Endothelial cell of umbilical vein (primary cell): ENCODE measurements around the gene OTUD5. TPM values are rescaled to one million over a fixed set of nuclear protein-coding genes. Genes with fewer than 3 reads are reported as not detected.
A peak's percentile ranks its signal among the peaks of the same experiment; 100 is the strongest.

Experiments used
- BruUV-seq: library from RNA; stranded (reverse); fragments of 400-500 nt; replicated peaks from 2 replicates; lab custom pipeline; 2021; lab: Mats Ljungman, UMichigan
- CTCF ChIA-PET: fragments of 300-600, 350-600 bp; sonication (Branson Sonifier 250); formaldehyde crosslinking; loops from one replicate; lab custom pipeline; 2021; ENCODE audit warnings: antibody characterized with exemption, inconsistent platforms; lab: Charles Lee
- POLR2A ChIA-PET: fragments of 300-600, 350-600 bp; sonication (Branson Sonifier 250); formaldehyde crosslinking; loops from one replicate; lab custom pipeline; 2021; ENCODE audit warnings: antibody characterized with exemption, inconsistent platforms; lab: Charles Lee
- DNase-seq: peaks from one replicate; pipeline ENCODE4 v3.0.0-alpha.2; 2011; ENCODE audit warnings: low read depth, low spot score
- FAIRE-seq: peaks from 2 replicates; lab custom pipeline; 2011; peaks lifted over from hg19 to GRCh38; lab: Jason Lieb, UNC
- H2AFZ ChIP-seq: 2 replicates; pipeline ENCODE4 v1.6.0; 2012; ENCODE audit warnings: low read depth, low read length, control low read depth, inconsistent platforms
- H3K27ac ChIP-seq: 2 replicates; pipeline ENCODE4 v1.5.1; 2011; ENCODE audit warnings: low read depth, mild to moderate bottlenecking, control low read depth, low read length, moderate library complexity; ENCODE audit not compliant: insufficient read depth
- H3K27me3 ChIP-seq, 2 experiments: 2 replicates each; pipeline versions ENCODE4 v1.6.0 to v1.6.1; 2011; ENCODE audit warnings: low read length in 2 of 2, mixed read lengths in 1 of 2; ENCODE audit not compliant: control insufficient read depth in 2 of 2, insufficient read depth in 2 of 2
- H3K36me3 ChIP-seq, 2 experiments: 2 replicates in 1 of 2; 3 replicates in 1 of 2; pipeline ENCODE4 v1.5.1; 2011; ENCODE audit warnings: low read length in 2 of 2, mild to moderate bottlenecking in 1 of 2, moderate library complexity in 1 of 2; ENCODE audit not compliant: control insufficient read depth in 2 of 2, insufficient read depth in 2 of 2; ENCODE audit errors: extremely low read depth in 1 of 2
- H3K4me1 ChIP-seq: 3 replicates; pipeline ENCODE4 v1.5.1; 2011; ENCODE audit warnings: mild to moderate bottlenecking, low read length; ENCODE audit not compliant: control insufficient read depth, insufficient read depth; ENCODE audit errors: extremely low read depth
- H3K4me2 ChIP-seq: 2 replicates; pipeline ENCODE4 v1.6.1; 2011; ENCODE audit warnings: low read length, control low read depth, mixed read lengths; ENCODE audit not compliant: insufficient read depth
- H3K4me3 ChIP-seq, 3 experiments: fragments of 200-600 bp in 1 of 3; sonication (generic), shearing (Covaris generic) in 1 of 3; replicated peaks in 1 of 3; 2 replicates each; pipeline ENCODE4 v1.5.1; 2011 to 2016; ENCODE audit warnings: control low read depth in 3 of 3, low read length in 3 of 3, mild to moderate bottlenecking in 2 of 3, inconsistent platforms in 1 of 3, low read depth in 1 of 3, moderate library complexity in 1 of 3; ENCODE audit not compliant: insufficient read depth in 1 of 3
- H3K79me2 ChIP-seq: 2 replicates; pipeline ENCODE4 v1.6.0; 2012; ENCODE audit warnings: low read length, inconsistent platforms; ENCODE audit not compliant: control insufficient read depth, insufficient read depth
- H3K9ac ChIP-seq: replicated peaks from 2 replicates; pipeline ENCODE3; 2011; ENCODE audit warnings: low read length, control low read depth; ENCODE audit not compliant: insufficient read depth; ENCODE audit errors: extremely low read depth
- H3K9me1 ChIP-seq: replicated peaks from 3 replicates; pipeline ENCODE4 v1.6.0; 2011; ENCODE audit warnings: mild to moderate bottlenecking, low read length; ENCODE audit not compliant: control insufficient read depth, insufficient read depth; ENCODE audit errors: extremely low read depth
- H3K9me3 ChIP-seq: replicated peaks from 2 replicates; pipeline ENCODE4 v1.5.1; 2012; ENCODE audit warnings: low read length, inconsistent platforms; ENCODE audit not compliant: control insufficient read depth, insufficient read depth
- H4K20me1 ChIP-seq: replicated peaks from 2 replicates; pipeline ENCODE3; 2011; ENCODE audit warnings: mild to moderate bottlenecking, low read length; ENCODE audit not compliant: control insufficient read depth, insufficient read depth; ENCODE audit errors: extremely low read depth
- MAX ChIP-seq: IDR thresholded peaks from 2 replicates; pipeline ENCODE4 v1.6.1; 2011; ENCODE audit not compliant: insufficient read depth, insufficient read length
- MYC ChIP-seq: IDR thresholded peaks from one replicate; pipeline ENCODE4 v1.6.1; 2011; ENCODE audit warnings: mild to moderate bottlenecking, low read depth, low read length
- POLR2A ChIP-seq: IDR thresholded peaks from 2 replicates; pipeline ENCODE4 v1.6.1; 2012; ENCODE audit warnings: low read depth, mild to moderate bottlenecking, control low read depth, low read length
- dilution Hi-C: fragments of 300-500 bp; cut with MboI; formaldehyde crosslinking; loops from one replicate; pipeline ENCODE4 v1.15.0; 2019; ENCODE audit warnings: low sequenced_read_pairs; ENCODE audit not compliant: extremely low pct_ligation_motif_present
- intact Hi-C: fragments of 100-400 bp; cut with micrococcal nuclease; formaldehyde crosslinking; loops from one replicate; pipeline ENCODE4 v1.10.0; 2022
- polyA plus RNA-seq, 4 experiments: library from polyadenylated mRNA; depleted of rRNA in 3 of 4; stranded (reverse) in 3 of 4; unstranded in 1 of 4; fragments of >200 nt; gene quantifications; 2 replicates each; pipeline versions ENCODE4 v1.2.1 to v1.2.3, GENCODE V29; 2011 to 2012; ENCODE audit warnings: missing spikeins in 1 of 4
- total RNA-seq: library from RNA; stranded (reverse); gene quantifications from 2 replicates; pipeline ENCODE4 v1.2.3, GENCODE V29; 2021
- TF ChIP-seq, protein P1 (sequence below), 2 donors: IDR thresholded peaks; 1 replicate in 1 of 2; 2 replicates in 1 of 2; pipeline ENCODE4 v1.5.1; 2011; ENCODE audit warnings: low read length in 2 of 2, mild to moderate bottlenecking in 2 of 2, moderate library complexity in 2 of 2, control low read depth in 1 of 2, inconsistent platforms in 1 of 2, low read depth in 1 of 2; ENCODE audit not compliant: insufficient read depth in 1 of 2; ENCODE audit errors: extremely low read depth in 1 of 2

Gene OTUD5
- total and polyA plus RNA-seq, 2 donors (not counting 3 experiments of a cell fraction or from before 2014, with no cell fraction given) = 44.3 to 44.6 TPM

GRCh38 chrX:48971249-48972219 is 14.1 kb upstream of the OTUD5 start, which contains the start of gene KCND1:
Gene KCND1 (minus strand): TSS chrX:48971844. CDS start chrX:48970271, 1,573 bp downstream.
- ChIA-PET CTCF (interaction anchor here (0.8 to 1.8 kb wide), 8 partner anchors 10 to 109 kb away, joined by 3 to 17 read pairs (median 4); partner anchors contain the start of genes TFE3 and WDR45), POLR2A (no interaction called here)
- no peaks in the 10 kb centered on the region for H3K9me1 ChIP-seq
- no peak for TF ChIP-seq MAX
- TF ChIP-seq MYC = no peak
- H3K27ac ChIP-seq = no peak within 1 kb of the TSS
- H3K79me2 ChIP-seq = no peaks in the 10 kb centered on the region
- H3K9ac ChIP-seq = no peak within 1 kb of the TSS
- BruUV-seq = no TSS peak
- H3K4me2 ChIP-seq = peak within 1 kb of the TSS; percentile 22
- peaks cover 0 to 16% of the 10 kb centered on the region in 2 experiments for H3K36me3 ChIP-seq
- H2AFZ ChIP-seq = no peak within 1 kb of the TSS
- peak; percentile 44 for DNase-seq
- H3K27me3 ChIP-seq = no peaks in the 10 kb centered on the region
- FAIRE-seq = peak; percentile 28
- H3K9me3 ChIP-seq = no peaks in the 10 kb centered on the region
- intact Hi-C loops (loop anchor here (1.0 kb wide), 1 partner anchor 72 kb away; the partner anchor contains the start of gene TFE3), dilution Hi-C loops (no loop called here)
- H3K4me3 ChIP-seq = peak within 1 kb of the TSS in 1 of 3 experiments; percentile 3
- H3K4me1 ChIP-seq = peaks cover 3% of the 10 kb centered on the region
- H4K20me1 ChIP-seq = no peaks in the 10 kb centered on the region

DNA sequence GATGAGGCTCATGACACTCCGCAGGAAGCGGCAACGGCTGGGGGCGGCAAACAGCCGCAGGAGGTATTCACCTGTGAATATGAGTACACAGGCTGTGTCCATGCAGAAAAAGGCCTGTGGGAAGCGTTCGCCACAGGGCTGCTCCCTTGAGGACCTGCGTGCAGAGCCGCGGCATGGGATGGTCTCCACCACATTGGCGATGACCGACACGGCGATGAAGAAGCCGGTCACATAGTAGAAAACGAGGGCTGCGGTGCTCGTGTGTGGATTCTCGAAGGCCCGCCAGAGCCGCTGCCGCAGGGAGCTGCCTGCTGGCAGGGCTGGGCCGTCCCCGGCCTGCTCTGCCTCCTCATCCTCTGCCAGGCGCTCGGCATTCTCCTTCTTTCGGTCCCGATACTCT is 12.1 kb upstream of the OTUD5 start:
- TF ChIP-seq POLR2A (no peak), MYC (no peak), MAX (no peak)
- TF ChIP-seq, protein P1, sequence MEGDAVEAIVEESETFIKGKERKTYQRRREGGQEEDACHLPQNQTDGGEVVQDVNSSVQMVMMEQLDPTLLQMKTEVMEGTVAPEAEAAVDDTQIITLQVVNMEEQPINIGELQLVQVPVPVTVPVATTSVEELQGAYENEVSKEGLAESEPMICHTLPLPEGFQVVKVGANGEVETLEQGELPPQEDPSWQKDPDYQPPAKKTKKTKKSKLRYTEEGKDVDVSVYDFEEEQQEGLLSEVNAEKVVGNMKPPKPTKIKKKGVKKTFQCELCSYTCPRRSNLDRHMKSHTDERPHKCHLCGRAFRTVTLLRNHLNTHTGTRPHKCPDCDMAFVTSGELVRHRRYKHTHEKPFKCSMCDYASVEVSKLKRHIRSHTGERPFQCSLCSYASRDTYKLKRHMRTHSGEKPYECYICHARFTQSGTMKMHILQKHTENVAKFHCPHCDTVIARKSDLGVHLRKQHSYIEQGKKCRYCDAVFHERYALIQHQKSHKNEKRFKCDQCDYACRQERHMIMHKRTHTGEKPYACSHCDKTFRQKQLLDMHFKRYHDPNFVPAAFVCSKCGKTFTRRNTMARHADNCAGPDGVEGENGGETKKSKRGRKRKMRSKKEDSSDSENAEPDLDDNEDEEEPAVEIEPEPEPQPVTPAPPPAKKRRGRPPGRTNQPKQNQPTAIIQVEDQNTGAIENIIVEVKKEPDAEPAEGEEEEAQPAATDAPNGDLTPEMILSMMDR (IDR thresholded peaks at IDR 0.05; ENCODE audit: extremely low read depth in 1 of 2, insufficient read depth in 1 of 2, low read depth in 1 of 2, low read length in 2 of 2) = no peak
- FAIRE-seq = no peak
- H4K20me1 ChIP-seq = no peaks in the 10 kb centered on the region
- dilution Hi-C loops = no loop called here
- no peak overlapping the region for H3K27ac ChIP-seq
- ChIA-PET CTCF (no interaction called here), POLR2A (interaction anchor here (1.3 kb wide), 1 partner anchor 10 kb away, joined by 3 read pairs; no protein-coding TSS in a partner anchor)
- no TSS peak for BruUV-seq
- no peak overlapping the region for H2AFZ ChIP-seq
- H3K9ac ChIP-seq = no peak overlapping the region
- H3K36me3 ChIP-seq = peaks cover 0 to 2% of the 10 kb centered on the region in 2 experiments
- DNase-seq = no peak
- H3K4me3 ChIP-seq = no peak overlapping the region
- H3K9me1 ChIP-seq = no peaks in the 10 kb centered on the region
- H3K4me1 ChIP-seq = peaks cover 3% of the 10 kb centered on the region
- intact Hi-C loops = no loop called here
- no peaks in the 10 kb centered on the region for H3K27me3 ChIP-seq
- no peaks in the 10 kb centered on the region for H3K79me2 ChIP-seq
- no peak overlapping the region for H3K4me2 ChIP-seq
- H3K9me3 ChIP-seq = no peaks in the 10 kb centered on the region
